Measurements from ENCODE around the gene OR7C1. TPM values are rescaled to one million over a fixed set of nuclear protein-coding genes. Genes with fewer than 3 reads are reported as not detected.

The OR7C1 gene
- total and polyA plus RNA-seq, 8 donors = 0.08 to 0.18 (median 0.14) TPM; not detected in 1

GRCh38 chr19:14843169-14843568 lies 8.2 kb upstream of the OR7C1 start:
- intact Hi-C loops (cut with DNase I) = no loop called here
- Histone ChIP-seq H3K36me3 (no peaks in the 10 kb centered on the region), H3K4me3 (no peak overlapping the region), H3K27me3 (peaks cover 0 to 16% of the 10 kb centered on the region in 2 donors), H3K4me1 (no peaks in the 10 kb centered on the region), H3K27ac (no peak overlapping the region), H3K9me3 (no peaks in the 10 kb centered on the region)
- DNase-seq = no peak
- no peak for ATAC-seq
- no peak for TF ChIP-seq CTCF (IDR thresholded peaks at IDR 0.05)

GRCh38 chr19:14840206-14840605 lies 5.2 kb upstream of the OR7C1 start:
- DNase-seq (no peak), ATAC-seq (no peak)
- no peaks in the 10 kb centered on the region for H3K4me1 ChIP-seq
- H3K36me3 ChIP-seq = no peaks in the 10 kb centered on the region
- TF ChIP-seq CTCF (IDR thresholded peaks at IDR 0.05) = no peak
- H3K9me3 ChIP-seq = no peaks in the 10 kb centered on the region
- no peak overlapping the region for H3K27ac ChIP-seq
- H3K4me3 ChIP-seq = no peak overlapping the region
- H3K27me3 ChIP-seq = peaks cover 0 to 8% of the 10 kb centered on the region in 2 donors
- intact Hi-C loops (cut with DNase I) = no loop called here

GRCh38 chr19:14837391-14837790 lies 2.4 kb upstream of the OR7C1 start:
- no peaks in the 10 kb centered on the region for H3K36me3 ChIP-seq
- H3K9me3 ChIP-seq = no peaks in the 10 kb centered on the region
- intact Hi-C loops (cut with DNase I) = no loop called here
- peaks cover 0 to 6% of the 10 kb centered on the region in 2 donors for H3K27me3 ChIP-seq
- TF ChIP-seq CTCF (IDR thresholded peaks at IDR 0.05) = no peak
- no peak overlapping the region for H3K4me3 ChIP-seq
- no peak overlapping the region for H3K27ac ChIP-seq
- H3K4me1 ChIP-seq = no peaks in the 10 kb centered on the region
- ATAC-seq (no peak), DNase-seq (no peak)

- Histone ChIP-seq H3K4me1 (no peaks in the 10 kb centered on the region), H3K36me3 (no peaks in the 10 kb centered on the region), H3K9me3 (no peaks in the 10 kb centered on the region), H3K27ac (no peak overlapping the region), H3K27me3 (peaks cover 0 to 21% of the 10 kb centered on the region in 2 donors), H3K4me3 (no peak overlapping the region)
- no peak for TF ChIP-seq CTCF (IDR thresholded peaks at IDR 0.05)
- ATAC-seq = no peak
- intact Hi-C loops (cut with DNase I) = no loop called here
- no peak for DNase-seq
Measured at GRCh38 chr19:14830702-14831101, 4.3 kb downstream of the OR7C1 start.

- Histone ChIP-seq H3K36me3 (no peaks in the 10 kb centered on the region), H3K4me1 (no peaks in the 10 kb centered on the region), H3K9me3 (no peaks in the 10 kb centered on the region), H3K27me3 (peaks cover 0 to 36% of the 10 kb centered on the region in 2 donors), H3K27ac (no peak overlapping the region), H3K4me3 (no peak overlapping the region)
- ATAC-seq (no peak), DNase-seq (no peak)
- TF ChIP-seq CTCF (IDR thresholded peaks at IDR 0.05) = no peak
- intact Hi-C loops (cut with DNase I) = no loop called here
Measured at GRCh38 chr19:14826006-14826405, 9.0 kb downstream of the OR7C1 start.
